ENCODE data around the gene GRID1.

The GRID1 gene

DNA sequence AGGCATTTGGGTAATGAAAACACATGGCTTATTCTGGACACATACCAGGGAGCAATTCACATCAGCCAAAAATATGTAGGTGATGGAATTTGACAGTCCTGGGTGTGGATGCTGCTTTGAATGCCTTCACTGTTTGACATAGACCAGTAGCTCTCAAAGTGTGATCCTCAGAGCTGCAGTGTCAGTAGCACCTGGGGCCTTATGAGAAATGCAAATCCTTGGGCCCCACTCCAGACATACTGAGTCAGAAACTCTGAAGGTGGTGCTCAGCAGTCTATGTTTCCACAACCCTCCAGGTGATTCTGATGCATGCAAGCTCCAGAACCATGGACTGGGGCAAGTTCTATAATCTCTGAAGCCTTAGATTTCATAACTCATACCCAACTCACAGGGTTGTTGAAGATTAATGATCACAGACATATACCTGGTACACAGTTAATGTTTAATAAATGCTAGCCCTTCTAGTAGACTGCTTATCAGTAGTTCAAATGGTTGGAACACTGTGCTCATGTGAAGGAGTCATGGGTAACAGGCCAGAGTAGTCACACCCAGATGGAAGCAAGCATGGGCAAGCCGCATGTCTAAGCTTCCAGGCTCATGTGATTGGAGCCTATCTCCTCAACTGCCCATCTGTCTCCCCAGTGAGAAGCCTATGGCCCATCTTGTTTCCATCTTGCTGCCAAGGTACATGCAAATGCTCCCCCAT lies 715.7 kb downstream of the GRID1 start:
- no peak for DNase-seq (ENCODE audit: low spot score)

DNA sequence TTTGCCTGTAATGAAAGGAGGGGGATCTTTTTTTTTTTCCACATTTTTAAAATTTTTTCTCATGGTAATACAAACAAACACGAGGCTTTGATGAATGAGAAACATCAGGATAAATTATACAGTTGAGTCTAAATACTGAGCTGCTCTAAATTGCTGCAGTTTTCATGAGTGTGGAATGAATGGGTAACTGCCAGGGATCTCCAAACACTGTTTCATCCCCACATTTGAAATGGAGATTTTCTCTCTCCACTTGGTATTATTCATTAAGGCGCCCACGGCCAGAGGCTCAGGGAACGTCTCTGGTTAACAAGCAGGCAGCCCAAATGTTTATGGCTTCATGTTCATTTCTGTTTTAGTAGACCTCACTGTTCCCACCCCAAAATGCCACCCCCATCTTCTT lies 717.1 kb downstream of the GRID1 start:
- no peak for DNase-seq (ENCODE audit: low spot score)

DNA sequence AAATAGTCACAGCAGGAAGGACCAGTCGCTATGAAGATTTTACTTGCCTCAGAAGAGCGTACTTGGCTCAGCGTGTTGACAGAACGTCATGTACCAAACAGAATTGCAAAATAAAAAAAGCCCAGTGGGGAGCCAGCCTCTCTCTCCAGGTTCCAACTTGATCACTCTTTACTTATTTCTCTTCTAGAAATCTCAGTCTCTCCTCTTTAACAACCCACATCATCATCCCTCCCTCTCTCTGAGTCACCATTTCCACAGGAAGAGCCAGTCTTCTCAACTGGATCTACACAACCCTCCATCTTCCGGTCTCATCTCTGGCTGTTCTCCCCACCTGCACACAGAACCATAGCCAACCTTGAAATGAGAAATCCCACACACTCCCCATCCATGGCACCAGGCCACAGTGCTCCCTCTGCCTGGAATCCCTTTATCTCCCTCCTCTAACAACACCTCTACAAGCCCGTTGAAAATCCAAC lies 718.3 kb downstream of the GRID1 start:
- no peak for DNase-seq (ENCODE audit: low spot score)

DNA sequence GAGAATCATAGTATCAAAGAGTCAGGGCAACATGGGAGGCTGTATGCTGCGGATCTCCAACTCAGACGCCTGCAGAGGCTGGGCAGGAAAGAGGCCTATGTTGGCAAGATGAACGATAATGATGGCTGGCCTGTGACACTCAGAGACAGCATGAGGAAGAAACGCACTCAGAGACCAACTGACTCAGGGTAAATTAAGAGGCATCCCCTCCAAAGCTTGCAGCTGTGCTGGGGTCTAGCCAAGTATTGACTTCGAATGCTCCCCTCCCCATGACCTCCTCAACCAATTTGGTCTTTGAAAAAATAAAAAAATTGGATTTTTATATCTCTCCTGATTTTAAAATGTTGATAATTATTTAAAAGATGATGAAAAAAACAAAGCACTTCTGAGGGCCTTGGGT lies 718.9 kb downstream of the GRID1 start:
- no peak for DNase-seq (ENCODE audit: low spot score)

DNA sequence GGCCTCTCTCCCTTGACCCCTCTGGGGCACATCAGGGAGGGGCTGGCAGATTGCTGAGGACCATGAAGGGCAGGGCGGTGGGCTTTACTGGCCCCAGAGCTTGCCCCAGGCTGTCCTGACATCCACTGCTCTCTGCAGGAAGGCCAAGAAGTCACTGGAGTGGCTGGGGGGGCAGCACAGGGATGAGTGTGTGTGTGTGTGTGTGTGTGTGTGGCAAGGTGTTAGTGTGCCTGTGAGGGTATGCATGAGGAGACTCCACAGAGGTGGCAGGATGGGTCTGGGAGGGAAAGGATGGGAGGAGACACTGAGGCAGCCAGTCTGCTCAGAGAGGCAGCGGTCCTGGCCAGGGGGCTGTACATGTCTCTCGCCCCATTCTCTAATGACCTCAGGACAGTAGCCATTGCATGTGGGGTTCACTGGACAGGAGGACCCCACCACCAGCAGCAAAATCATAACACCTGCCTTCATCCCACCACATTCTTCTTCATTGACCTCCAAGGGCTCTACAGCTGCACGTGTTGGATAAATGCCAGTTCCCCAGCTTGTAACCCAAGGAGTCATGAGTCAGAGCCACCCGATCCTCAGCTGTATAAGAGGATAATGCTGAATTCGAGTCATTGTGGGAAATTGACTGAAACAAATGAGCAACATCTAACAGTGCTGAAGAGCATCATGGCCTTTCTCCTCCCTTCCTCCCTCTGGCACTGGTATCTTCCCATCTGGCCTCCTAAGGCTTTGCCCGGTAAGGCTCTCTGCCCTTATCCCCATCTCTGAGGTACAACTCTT lies 720.5 kb downstream of the GRID1 start:
- DNase-seq (ENCODE audit: low spot score): no peak

DNA sequence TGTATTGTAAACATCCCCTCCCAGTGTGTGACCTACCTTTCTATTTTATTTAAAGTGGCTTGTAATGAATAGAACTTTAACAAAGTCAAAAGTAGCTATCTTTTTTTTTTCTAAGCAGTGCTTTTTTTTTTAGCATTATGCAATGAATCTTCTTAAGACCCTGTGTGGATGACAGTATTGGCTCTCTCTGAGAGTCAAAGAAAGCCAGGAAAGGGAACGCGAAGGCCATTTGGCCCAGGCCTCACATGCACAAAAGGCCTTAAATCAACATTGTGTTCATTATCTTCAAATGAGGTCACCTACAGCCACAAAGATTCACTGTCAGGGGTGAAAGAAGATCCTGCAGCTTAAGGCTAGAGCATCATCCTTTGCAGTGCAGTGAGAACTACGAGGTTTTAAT lies 721.5 kb downstream of the GRID1 start:
- DNase-seq (ENCODE audit: low spot score): no peak

DNA sequence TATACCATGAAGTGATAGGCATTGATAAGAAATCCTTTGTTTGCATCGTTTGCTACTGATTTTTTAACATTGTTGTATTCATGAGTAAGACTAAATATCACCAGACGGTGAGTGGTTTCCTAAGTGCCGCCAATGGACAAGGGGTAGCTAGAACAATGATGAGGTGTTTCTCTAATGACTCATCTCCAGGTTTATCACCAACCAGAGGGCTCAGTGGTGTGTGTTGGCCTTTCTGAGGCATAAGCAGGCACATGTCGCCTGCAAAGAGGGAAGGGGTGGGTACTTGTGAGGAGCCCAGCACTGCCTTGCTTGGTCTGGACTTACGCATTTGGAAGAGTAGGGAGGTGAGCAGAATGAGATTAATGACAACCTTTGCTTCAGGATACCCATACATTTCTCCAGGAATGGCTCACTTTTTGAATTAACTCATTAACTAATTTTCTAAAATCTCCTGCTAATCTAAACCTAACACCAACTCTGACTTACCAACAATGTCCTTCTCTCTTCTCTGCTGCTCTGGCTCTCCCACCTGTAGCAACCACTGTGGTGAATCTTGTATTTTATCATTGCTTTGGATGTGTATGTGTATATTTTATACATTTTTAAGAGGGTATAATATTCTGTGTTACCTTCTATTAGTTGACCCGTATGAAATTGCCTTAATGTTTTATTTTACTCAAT lies 722.6 kb downstream of the GRID1 start:
- no peak for DNase-seq (ENCODE audit: low spot score)

DNA sequence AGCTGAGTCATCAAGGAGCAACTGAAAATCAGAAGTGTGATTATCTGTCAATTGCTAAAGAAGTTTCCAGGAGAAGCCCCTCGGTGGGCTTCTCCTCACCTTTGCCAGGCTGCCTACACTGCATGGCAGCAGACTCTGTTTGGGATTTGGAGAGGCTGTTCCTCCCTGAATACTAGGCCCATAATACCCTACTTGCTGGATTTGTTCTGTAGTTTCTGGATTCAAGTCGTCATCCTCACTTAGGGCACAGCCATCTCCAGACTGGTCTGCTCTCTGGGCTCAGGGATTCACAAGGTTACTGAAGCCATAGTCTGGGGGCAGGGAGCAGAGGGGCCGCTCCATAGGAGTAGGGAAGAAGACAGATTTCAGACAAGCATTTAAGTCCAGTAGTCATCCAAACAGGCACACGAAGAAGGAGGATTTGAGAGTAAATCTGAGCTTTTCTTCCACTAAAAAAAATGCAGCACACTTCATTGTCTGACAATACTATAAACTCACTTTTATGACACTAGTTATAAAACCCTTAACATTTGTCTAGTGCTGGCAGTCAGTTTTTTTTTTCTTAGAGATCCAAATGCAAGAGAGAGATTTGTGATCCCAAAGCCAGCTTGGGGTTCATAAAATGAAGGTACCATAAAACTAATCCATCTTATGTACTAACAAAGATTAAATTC lies 723.3 kb downstream of the GRID1 start:
- no peak for DNase-seq (ENCODE audit: low spot score)

DNA sequence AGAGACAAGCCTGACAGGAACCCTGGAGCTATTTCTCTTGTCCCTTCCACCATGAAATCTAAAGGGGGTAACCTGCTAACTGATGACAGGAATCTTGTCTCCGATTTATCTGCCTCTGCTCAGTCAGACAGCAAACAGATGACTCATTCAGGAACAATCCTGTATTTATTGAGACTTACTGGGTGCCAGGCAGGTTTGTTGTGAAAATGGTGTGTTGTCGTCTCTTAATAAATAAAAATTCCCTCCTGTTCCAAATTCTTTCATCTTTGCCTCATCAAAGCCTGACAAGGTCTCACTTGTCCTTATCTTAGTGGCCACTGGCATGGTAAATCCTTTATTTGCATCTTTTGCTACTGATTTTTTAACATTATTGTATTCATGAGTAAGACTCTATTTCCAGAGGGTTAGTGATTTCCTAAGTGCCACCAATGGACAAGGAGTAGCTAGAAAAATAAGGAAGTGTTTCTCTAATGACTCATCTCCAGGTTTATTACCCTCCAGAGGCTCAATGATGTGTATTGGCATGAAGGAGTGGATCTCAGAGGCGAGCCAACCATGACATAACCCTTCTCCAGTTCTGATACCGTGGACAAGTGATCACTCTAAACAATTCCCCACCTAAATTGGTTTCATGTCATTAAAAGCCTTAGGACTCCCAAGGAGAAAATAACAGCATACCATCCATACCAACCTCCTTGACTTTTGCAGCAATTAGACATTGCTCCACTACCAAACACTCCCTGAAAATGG lies 724.0 kb downstream of the GRID1 start:
- DNase-seq (ENCODE audit: low spot score): no peak

DNA sequence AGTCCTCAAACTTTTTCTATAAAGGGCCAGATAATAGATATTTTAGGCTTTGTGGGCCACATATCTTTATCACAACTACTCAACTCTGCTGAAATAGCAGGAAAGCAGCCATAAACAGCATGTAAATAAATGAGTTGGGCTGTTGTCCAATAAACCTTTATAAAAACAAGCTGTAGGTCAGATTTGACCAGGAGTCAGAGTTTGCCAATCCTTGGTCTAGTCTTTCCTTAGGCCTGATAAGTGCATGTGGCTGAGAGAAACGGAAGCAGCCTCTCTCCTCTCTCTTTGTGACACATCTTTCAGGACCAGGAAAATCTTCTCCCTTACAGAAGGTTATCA lies 724.5 kb downstream of the GRID1 start:
- no peak for DNase-seq (ENCODE audit: low spot score)

DNA sequence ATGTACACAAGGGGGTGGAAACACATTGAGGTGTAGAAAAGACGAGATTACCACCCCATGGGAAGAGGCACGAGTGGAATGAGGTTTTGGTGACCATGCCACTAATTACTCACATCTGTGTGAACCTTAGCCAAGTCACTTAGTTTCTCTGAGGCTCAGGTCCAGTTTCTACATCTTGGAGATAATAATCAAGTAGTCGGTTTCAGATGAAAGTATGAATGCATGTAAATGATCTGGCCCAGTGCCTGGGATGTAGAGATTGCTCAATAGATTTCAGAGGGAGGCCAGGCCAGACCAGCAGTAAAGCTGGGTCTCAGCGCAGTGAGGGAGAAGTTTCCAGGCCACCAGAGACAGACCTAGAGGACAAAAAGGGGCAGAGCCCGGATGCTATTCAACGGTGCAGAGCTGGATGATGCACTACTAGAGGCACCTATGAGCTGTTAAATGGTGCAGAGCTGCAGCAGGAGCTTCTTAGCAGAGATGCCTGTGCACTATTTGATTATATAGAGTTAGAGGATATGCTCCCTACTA lies 725.1 kb downstream of the GRID1 start:
- no peak for DNase-seq (ENCODE audit: low spot score)

DNA sequence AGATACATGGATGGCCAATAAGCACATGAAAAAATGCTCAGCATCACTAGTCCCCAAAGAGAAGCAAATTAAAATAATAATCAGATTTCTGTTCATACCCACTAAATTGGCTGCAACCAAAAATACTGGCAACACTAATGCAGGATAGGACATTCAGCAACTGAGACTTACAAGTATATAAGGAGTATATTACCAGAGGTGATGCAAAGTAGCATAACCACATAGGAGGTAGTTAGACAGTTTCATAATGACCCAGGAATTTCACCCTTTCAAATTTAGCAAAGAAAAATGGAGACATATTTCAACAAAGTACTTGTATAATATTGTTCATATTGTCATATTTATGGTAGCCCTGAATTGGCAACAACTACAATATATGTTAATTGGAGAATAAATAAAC lies 727.8 kb downstream of the GRID1 start:
- no peak for DNase-seq (ENCODE audit: low spot score)

DNA sequence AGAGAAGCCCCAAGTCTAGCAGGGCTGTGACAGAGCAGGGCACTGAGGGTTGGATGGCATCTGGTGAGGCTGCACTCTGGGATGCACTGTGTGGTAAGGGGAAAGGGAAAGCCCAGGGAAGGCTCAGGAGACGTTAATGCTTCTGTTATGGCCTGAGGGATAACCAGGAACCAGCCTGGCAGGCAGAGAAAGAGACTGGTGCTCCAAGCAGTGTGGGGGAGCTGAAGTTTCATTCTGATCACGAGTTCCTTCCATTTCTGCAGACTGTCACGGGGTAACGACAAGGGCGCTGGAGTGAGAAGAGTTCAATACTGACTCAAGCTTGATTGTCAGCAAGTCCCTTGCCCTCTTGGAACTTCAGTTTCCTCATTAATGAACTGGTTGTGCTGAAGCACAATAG lies 730.9 kb downstream of the GRID1 start:
- DNase-seq (ENCODE audit: low spot score): no peak

DNA sequence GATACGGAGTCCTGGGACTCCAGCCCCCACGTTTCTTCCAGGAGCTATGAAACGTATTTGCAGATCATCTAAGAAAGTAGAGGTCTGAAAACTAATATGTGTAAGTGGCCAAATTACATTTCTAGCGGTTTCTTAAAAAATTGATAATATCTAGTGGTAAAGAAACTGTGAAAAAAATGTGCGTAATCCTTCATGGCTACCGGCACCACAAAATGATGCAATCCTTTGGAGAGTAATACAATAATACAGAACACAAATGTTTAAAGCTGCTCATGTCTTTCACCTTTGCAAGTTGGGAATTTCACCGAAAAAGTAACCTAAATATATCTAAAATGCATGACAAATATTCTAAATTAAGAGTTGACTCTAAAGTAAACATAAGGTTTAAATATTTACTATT lies 742.1 kb downstream of the GRID1 start:
- DNase-seq (ENCODE audit: low spot score): no peak

DNA sequence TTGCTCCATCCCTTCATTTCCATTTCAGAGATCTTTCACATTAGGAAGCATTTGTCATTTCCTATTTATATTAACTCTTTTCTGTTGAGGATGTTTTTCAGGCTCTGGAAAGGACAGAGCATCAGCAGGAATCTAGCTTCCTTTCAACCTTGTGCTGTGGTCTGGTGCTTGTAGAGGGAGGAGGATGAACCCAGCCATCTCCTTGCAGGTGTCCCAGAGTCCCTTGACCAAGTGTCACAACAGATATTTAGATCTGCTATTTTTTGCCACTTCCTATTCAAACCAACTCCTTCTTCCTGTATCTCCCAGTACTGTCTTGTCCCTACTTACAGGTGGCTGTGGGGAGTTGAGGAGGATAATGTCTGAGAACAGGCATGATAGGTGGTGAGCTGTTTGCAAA lies 742.8 kb downstream of the GRID1 start:
- DNase-seq (ENCODE audit: low spot score): no peak

DNA sequence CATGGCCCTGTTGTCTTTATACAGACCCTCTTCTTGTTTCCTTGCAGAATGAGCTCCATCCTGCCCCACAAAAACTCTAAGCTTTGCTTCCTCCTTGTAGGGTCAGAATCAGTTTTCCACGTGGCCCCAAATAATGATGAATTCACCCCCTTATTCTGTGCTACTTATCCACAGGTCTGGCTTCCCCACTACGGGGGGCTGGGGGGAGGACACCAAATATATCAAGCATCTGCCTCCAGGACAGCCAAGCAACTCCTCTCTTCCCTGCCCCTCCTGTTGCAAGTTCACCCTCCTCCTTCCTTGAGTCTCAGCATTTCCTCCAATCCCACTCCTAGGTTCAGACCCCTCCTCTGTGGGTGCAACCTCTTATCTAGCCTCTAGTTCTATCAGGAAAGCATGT lies 743.3 kb downstream of the GRID1 start:
- no peak for DNase-seq (ENCODE audit: low spot score)

DNA sequence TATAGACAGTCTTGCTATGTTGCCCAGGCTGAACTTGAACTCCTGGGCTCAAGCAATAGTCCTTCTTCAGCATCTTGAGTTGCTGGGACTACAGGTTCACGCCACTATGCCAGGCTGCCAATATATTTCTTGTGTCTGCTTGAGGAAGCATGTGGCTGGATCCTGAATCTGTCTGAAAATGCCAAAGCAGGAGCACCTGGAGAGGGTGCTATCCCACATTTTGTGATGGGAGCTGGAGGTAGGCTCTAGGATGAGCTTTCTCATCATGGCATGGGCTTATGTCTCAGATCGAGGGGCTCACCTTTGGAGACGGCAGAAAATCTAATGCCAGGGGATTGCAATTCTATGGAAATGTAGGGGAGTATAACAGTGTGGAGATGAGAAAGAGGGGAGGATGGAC lies 744.2 kb downstream of the GRID1 start:
- DNase-seq (ENCODE audit: low spot score): no peak

DNA sequence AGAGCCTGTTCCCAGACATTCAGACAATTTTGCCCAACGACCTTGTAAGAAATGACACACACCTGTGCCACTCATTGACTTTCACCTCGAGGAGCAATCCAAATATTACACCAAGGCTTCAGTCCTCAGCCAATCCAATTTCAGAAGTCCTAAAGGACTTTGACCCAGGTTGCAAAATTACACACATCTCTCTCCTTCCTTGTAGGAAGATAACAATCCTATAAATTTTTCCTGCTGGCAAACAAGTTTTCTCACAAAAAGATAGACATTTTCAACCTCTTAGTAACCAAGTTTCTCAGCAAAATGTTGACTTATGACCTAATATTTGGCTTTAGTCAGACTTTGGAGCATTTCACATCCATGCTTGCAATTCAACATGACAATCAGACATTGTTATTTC lies 745.0 kb downstream of the GRID1 start:
- DNase-seq (ENCODE audit: low spot score): no peak

DNA sequence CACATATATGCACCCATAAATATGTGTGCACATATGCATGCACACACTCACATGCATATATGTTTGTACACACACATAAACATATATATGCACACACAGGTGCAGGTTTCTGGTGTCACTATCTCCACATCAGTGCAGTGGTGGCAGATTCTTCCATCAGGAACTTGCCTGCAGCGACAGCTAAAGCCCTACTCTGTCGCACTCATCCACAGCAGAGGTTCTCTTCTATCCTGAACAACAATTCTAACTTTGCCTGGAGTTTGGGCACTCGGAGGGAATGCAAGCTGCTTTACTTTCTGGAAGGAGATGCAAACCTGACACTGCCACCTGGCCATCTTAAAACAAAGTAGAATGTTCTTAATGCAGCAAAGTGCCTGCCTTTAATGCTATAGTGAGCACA lies 745.8 kb downstream of the GRID1 start:
- no peak for DNase-seq (ENCODE audit: low spot score)

DNA sequence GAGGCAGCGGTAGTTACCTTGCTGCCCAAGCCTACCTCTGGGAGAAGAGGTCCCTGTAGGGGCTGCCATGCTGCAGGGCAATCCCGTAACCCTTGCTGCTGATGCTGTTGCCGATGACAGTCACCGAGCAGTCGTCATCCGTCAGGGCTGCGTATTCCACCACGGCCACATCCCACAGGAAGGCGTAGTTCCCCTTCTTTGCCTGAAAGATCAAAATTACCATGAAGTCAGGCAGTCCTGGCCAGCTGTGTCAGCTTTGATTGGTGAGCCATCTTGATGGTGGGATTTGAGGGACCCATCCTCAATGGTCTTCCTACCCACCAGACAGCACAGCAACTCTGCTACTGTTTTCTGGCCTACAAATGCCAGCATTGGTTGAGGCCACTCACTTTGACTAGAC lies 746.8 kb downstream of the GRID1 start:
- DNase-seq (ENCODE audit: low spot score): no peak

DNA sequence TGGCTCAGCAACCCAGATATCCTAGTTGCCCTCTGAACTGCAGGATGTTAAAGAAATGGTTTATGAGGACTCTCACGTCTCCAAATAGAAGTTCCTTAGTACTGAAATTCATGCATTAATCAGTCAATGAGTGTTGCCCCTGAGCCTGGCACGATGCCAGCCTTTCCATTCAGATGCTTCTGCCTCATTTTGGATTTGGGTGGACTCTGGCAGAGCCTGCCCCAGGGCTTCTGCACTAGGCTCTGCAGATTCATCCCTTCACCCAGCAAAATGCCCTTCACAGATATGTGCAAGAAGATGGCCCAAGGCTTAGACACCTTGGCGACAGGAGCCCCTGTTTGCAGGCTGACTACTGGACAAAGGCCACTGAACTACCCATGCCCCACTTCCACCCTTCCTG lies 747.8 kb downstream of the GRID1 start:
- no peak for DNase-seq (ENCODE audit: low spot score)

Measured in HuH-7 (cell line).